Muscle layer of duodenum (tissue), 2 donors: ENCODE data around the gene CYP11A1.

Experiments used
- H3K27ac ChIP-seq: one replicate; pipeline ENCODE4 v1.7.0; 2013; ENCODE audit warnings: mild to moderate bottlenecking, low read length
- H3K27me3 ChIP-seq: one replicate; pipeline ENCODE4 v1.7.0; 2013; ENCODE audit warnings: low read depth, mild to moderate bottlenecking, control low read depth, low read length
- H3K36me3 ChIP-seq, 2 donors: one replicate each; pipeline ENCODE4 v1.7.0; 2013; ENCODE audit warnings: low read length in 2 of 2, control low read depth in 1 of 2, mild to moderate bottlenecking in 1 of 2; ENCODE audit not compliant: insufficient read depth in 2 of 2, control insufficient read depth in 1 of 2
- H3K4me1 ChIP-seq, 2 donors: one replicate each; pipeline ENCODE4 v1.7.0; 2013; ENCODE audit warnings: low read length in 2 of 2, mild to moderate bottlenecking in 2 of 2, control low read depth in 1 of 2, moderate library complexity in 1 of 2; ENCODE audit not compliant: insufficient read depth in 2 of 2, control insufficient read depth in 1 of 2
- H3K4me3 ChIP-seq, 2 donors: one replicate each; pipeline ENCODE4 v1.7.0; 2013; ENCODE audit warnings: low read length in 2 of 2, low read depth in 1 of 2, mild to moderate bottlenecking in 1 of 2
- H3K9me3 ChIP-seq, 2 donors: one replicate each; pipeline ENCODE4 v1.7.0; 2013; ENCODE audit warnings: low read length in 2 of 2, control low read depth in 1 of 2, mild to moderate bottlenecking in 1 of 2; ENCODE audit not compliant: control insufficient read depth in 1 of 2
- donor health status: healthy.

The CYP11A1 gene

DNA sequence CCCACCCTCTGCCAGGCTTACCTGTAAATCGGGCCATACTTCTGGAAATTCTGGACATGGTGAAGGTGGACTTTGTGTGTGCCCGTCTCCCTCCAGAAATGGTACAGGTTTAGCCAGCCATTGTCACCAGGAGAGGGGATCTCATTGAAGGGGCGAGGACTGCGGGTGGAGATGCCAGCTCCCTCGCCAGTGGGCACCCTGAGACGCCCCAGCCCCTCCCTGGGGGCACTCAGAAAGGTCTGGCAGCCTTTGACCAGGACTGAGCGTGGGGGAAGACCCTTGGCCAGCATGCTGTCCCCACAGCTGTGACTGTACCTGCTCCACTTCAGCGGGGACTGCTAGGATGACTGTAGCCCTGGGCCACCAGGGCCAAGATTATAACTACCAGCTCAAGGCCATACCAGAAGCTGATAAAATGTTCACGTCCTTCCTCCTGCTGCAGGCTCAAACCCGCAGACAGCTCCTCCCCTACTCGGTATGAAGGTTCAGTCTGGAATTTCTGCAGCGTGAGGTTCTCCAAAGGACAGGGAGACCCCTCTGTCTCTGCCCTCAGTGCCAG lies at the start of gene CYP11A1:
TSS of gene CYP11A1 (minus strand) at position 351 of the 559 bp plus-strand sequence. CDS start at position 290, 61 bp downstream.
- H3K4me3 ChIP-seq = no peak within 1 kb of the TSS
- peaks cover 16% of the 10 kb centered on the region for H3K27me3 ChIP-seq
- peaks cover 0 to 12% of the 10 kb centered on the region in 2 donors for H3K4me1 ChIP-seq
- H3K36me3 ChIP-seq = no peaks in the 10 kb centered on the region
- no peaks in the 10 kb centered on the region for H3K9me3 ChIP-seq
- no peak within 1 kb of the TSS for H3K27ac ChIP-seq

DNA sequence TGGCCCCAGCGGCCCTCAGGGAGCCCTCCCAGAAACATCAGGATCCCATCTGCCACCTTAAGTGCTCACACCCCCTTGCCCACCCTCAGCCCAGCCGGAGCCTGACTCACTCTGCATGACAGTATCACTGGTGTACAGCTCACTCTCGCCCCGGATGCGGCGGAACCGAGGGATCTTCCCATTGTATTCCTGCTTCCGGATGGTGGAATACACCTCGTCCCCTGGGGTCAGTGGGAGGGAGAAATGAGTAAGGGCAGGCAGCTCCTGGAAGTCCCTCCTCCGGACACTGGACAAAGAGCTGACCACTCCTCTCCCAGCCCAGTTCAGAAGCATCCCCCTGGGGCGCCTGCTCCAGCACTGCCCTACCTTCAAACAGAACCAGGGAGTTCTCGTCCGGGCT lies 49.8 kb upstream of the CYP11A1 start:
- H3K4me1 ChIP-seq = no peaks in the 10 kb centered on the region
- no peaks in the 10 kb centered on the region for H3K36me3 ChIP-seq
- H3K27ac ChIP-seq = no peak overlapping the region

DNA sequence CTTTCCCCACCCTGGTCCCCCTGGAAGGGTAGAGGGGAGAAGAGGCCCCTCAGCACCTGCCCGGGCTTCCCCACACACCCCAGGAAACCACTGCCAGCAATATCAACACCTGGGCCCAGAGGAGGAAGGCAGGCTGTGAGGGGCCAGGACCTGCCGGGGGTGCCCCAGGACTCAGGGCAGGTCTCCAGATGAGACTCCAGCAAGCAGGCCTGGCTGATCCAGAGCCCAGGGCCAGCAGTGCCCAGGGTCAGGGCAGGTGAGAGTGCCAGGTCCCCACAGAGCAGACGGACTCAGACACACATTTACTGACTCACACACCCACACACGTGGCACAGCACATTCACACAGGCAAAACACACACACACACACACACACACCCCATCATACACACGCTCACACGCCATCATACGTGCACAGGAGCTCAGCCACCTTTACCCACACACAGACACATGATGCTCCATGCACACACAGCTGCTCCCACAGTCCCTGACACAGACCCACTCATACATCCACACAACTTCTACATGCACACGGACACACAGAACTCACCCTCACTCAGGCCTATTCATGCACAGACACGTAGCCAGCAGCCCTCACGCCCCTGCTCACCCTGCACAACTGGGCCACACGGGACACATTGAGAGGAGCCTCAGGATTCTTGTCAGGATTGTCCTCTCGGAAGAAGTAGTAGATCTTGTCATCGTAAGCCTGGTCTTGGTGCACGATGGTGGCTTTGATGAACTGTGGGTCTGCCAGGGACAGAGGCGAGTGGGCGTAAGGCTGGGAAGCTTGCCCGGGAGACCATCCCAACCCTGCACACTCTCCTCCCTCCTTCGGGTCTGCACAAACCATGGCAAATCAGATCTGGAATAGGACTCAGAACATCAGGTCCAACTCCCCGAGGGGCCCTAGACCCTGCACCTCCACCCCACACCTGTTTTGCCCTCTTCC lies 48.8 kb upstream of the CYP11A1 start:
- no peak overlapping the region for H3K27ac ChIP-seq
- no peaks in the 10 kb centered on the region for H3K9me3 ChIP-seq
- no peaks in the 10 kb centered on the region for H3K4me1 ChIP-seq
- no peaks in the 10 kb centered on the region for H3K27me3 ChIP-seq
- H3K4me3 ChIP-seq = no peak overlapping the region
- no peaks in the 10 kb centered on the region for H3K36me3 ChIP-seq

More for the DNA sequence above, 49.8 kb upstream of the CYP11A1 start:
- no peaks in the 10 kb centered on the region for H3K27me3 ChIP-seq
- H3K9me3 ChIP-seq = no peaks in the 10 kb centered on the region
- H3K4me3 ChIP-seq = no peak overlapping the region

DNA sequence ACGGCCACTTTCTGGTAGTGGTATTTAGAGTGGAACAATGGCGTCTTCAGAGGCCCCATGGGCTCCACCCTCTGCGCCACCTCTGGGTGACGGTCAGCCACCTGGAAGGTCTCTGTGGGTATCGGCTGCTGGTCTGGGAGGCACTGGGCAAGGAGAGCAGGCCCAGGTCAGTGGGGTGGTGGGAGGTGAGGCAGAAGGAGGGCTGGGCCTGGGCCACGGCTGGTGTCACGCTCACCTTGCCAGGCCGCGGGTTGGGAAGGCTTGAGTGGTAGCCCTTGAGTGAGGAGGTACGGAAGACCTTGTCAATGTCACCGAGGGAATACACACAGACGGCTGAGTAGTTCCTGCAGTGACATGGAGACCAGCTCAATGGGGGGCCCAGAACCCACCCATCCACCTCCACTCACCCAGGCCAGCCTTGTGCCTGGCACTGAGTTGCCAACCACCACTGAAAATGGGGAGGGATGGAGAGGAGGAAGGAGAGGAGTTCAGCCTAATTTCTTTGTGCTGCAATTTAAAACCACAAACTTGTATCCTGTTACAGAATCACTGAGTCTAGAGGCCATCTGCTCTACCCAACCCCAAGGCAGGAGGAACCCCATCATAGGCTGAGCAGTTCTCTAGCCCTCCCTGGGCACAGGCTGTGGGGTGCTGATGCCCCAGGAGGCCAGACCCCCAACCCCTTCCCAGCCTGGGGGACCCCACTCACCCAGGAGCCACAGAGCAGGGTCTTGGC lies 47.3 kb upstream of the CYP11A1 start:
- no peaks in the 10 kb centered on the region for H3K27me3 ChIP-seq
- no peaks in the 10 kb centered on the region for H3K9me3 ChIP-seq
- H3K36me3 ChIP-seq = no peaks in the 10 kb centered on the region
- H3K4me1 ChIP-seq = no peaks in the 10 kb centered on the region
- H3K4me3 ChIP-seq = no peak overlapping the region
- no peak overlapping the region for H3K27ac ChIP-seq

DNA sequence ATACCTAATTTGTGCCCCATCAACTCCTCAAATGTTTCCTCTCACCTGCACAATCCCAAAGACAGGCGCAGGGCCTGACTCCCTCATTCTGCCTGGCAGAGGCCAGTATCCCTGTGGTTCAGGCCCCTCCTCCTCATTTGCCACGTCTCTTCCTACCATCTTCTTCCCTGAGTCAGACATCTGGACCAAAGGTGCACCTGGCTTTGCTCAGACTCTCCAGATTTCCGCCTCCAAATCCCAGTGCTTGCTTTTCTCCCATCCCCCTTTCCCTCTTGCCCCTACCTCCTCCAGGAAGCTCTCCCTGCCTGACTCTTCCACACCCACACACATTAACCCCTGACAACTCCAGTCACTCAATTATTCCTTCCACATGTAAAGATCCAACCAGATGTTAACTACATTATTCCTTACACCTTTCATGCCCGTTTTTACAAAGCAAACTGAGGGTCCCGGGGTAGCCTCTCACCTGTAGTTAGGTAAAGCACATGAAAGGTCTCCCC lies 46.7 kb upstream of the CYP11A1 start:
- H3K4me3 ChIP-seq = no peak overlapping the region
- no peaks in the 10 kb centered on the region for H3K4me1 ChIP-seq
- H3K36me3 ChIP-seq = no peaks in the 10 kb centered on the region
- H3K27ac ChIP-seq = no peak overlapping the region
- no peaks in the 10 kb centered on the region for H3K9me3 ChIP-seq
- no peaks in the 10 kb centered on the region for H3K27me3 ChIP-seq

DNA sequence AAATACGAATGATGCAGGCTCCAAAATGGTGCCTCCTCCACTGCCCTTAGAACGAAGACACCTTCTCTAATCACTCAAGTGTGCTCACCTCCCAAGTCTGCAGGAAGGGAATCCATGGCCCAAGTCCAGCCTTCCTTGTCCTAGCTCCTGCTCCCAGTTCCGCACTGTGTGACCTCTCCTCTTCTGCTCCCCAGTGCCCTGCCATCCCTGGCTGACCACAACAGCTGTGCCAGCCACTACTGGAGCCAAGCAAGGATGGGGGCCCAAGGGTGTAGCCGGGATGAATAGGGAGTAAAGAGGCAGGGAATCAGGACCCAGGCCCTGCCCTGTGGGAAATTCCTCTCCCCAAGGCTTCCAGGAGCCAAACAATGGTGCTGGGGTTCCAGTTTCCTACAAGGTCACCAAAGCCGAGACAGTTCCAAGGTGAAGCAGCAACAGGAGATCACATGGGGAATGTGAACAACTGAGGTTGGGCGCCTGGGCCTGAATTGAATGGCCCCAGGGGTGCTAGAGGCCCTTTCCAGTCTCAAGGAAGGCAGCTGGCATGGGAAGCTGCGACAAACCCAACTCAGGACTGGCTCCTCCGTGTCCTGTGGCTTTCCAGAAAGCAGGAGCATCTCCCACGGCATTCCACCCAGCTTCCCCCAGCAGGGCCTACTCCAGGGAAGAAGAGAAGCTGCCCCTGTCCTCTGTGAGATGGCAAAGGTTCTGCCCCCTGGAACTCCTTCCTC lies 46.1 kb upstream of the CYP11A1 start:
- H3K36me3 ChIP-seq = no peaks in the 10 kb centered on the region
- H3K27ac ChIP-seq = no peak overlapping the region
- no peaks in the 10 kb centered on the region for H3K9me3 ChIP-seq
- no peaks in the 10 kb centered on the region for H3K27me3 ChIP-seq
- no peaks in the 10 kb centered on the region for H3K4me1 ChIP-seq
- H3K4me3 ChIP-seq = no peak overlapping the region

DNA sequence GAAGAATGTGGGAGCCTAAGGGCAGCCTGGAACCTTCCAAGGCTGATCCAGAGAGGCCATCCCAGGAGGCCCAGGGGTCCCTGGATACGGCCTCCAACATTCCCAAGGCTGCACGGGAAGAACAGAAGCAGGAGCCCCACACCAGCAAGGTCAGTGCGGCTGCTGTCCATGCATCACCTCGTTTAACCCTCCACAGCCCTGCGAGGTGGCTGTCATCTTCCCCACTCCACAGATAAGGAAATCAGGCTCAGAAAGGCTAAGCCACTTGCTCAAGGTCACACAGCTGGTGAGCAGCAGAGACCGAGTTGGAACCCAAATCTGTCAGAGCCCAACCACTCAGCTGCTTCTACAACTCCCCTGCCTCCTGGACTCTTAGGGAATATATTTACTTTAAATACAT lies 44.7 kb upstream of the CYP11A1 start:
- Histone ChIP-seq H3K9me3 (no peaks in the 10 kb centered on the region), H3K27ac (no peak overlapping the region), H3K27me3 (no peaks in the 10 kb centered on the region), H3K4me3 (no peak overlapping the region), H3K4me1 (no peaks in the 10 kb centered on the region), H3K36me3 (no peaks in the 10 kb centered on the region)

DNA sequence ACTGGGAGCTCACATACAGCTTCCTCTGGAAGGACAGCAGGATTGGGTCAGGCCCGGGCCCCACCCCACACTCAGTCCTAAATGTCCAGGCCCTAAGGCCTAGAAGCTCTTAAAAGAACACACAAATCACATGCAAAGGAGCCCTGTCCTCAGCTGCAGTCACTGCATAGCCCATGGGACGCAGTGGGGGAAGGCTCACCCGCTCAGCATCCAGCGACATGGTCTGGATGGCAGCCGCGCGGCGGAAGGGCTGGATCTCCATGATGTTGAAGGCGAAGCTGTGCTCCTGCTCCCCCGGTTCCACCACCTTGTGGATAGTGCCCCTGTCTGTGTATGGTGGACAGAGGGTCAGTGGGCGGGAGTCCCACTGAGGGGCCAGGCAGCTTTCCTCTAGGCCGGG lies 44.2 kb upstream of the CYP11A1 start:
- no peaks in the 10 kb centered on the region for H3K27me3 ChIP-seq
- no peak overlapping the region for H3K27ac ChIP-seq
- H3K4me3 ChIP-seq = no peak overlapping the region
- H3K36me3 ChIP-seq = no peaks in the 10 kb centered on the region
- no peaks in the 10 kb centered on the region for H3K9me3 ChIP-seq
- H3K4me1 ChIP-seq = no peaks in the 10 kb centered on the region

DNA sequence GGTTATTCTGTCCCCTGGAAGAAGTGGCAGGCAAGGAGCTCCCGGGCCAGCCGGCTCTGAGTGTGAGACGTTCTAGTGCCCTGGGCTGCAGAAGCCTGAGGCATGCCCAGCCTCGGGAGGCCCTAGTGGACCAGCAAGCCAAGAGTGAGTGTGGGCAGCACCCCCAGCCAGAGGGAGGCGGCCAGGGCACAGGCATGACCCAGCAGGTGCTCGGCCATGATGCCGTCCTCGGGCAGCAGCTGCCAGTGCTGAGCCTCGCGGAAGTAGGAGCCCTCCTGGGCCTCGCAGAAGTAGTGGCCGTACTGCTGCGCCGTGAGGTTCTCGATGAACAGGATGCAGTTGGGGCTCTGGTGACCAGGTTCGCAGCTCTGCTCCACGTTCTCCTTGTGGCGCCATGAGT lies 43.1 kb upstream of the CYP11A1 start:
- Histone ChIP-seq H3K4me1 (no peaks in the 10 kb centered on the region), H3K36me3 (no peaks in the 10 kb centered on the region), H3K4me3 (no peak overlapping the region), H3K9me3 (no peaks in the 10 kb centered on the region), H3K27me3 (no peaks in the 10 kb centered on the region), H3K27ac (no peak overlapping the region)

DNA sequence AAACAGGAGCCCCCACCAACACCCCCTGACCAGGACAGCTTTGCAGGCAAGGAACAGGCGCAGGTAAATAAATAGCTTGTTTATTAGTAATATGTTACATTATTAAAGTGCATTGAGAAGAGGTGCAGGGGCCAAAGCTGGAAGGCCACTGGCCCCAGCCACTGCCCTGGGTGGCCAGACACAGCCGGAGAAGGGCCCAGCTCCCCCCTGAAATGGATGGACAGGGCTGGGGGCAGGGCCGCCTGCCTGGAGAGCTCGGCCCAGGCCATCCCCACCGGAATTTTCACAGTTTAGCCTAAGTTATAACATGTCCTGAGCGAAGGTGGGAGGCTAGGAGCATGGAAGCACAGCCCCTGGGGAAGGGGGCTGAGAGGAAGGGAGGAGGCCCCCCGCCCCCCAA lies 41.8 kb upstream of the CYP11A1 start:
- Histone ChIP-seq H3K4me1 (no peaks in the 10 kb centered on the region), H3K4me3 (no peak overlapping the region), H3K36me3 (no peaks in the 10 kb centered on the region), H3K27ac (no peak overlapping the region), H3K27me3 (no peaks in the 10 kb centered on the region), H3K9me3 (no peaks in the 10 kb centered on the region)

DNA sequence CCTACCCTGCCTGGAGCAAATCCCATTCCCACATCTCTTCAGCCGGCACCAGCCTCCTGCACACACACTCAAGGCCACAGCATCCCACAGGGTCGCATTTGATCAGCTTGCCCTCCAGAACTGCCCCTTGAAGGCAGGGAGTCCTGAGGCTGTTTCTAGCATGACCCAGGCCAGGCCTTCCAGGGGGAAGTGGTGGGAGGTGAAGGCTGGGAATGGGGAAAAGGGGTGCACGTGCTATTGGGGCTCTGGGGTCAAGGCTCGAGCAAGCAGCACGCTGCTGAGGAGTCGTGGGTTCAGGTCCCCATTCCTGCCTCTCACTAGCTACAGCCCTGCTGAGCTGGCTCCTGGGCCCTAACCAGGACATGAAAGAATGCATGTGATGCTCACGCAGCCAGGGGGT lies 41.4 kb upstream of the CYP11A1 start:
- Histone ChIP-seq H3K4me1 (peaks cover 0 to 1% of the 10 kb centered on the region in 2 donors), H3K27ac (no peak overlapping the region), H3K36me3 (no peaks in the 10 kb centered on the region), H3K27me3 (no peaks in the 10 kb centered on the region), H3K9me3 (no peaks in the 10 kb centered on the region), H3K4me3 (no peak overlapping the region)
